ENCODE measurements around the gene DCUN1D3.
A peak's percentile ranks its signal among the peaks of the same experiment; 100 is the strongest.

Gene DCUN1D3

GRCh38 chr16:20918486-20919239 is 18.5 kb upstream of the DCUN1D3 start:
- DNase-seq: no peak

- no peak for DNase-seq
Observed at GRCh38 chr16:20916942-20917341, 16.8 kb upstream of the DCUN1D3 start.

GRCh38 chr16:20916289-20916688 is 16.1 kb upstream of the DCUN1D3 start:
- no peak for DNase-seq

- no peak for DNase-seq
Observed at GRCh38 chr16:20911361-20911760, 11.2 kb upstream of the DCUN1D3 start.

- no peak for DNase-seq
Observed at GRCh38 chr16:20910781-20911321, 10.7 kb upstream of the DCUN1D3 start.

GRCh38 chr16:20906341-20907255 is 6.4 kb upstream of the DCUN1D3 start:
- DNase-seq: no peak

- DNase-seq: no peak
Observed at GRCh38 chr16:20905576-20905975, 5.4 kb upstream of the DCUN1D3 start.

- peak; percentile 65 for DNase-seq
Observed at GRCh38 chr16:20904507-20905081, 4.4 kb upstream of the DCUN1D3 start.

- no peak for DNase-seq
Observed at GRCh38 chr16:20903899-20904506, 3.8 kb upstream of the DCUN1D3 start.

GRCh38 chr16:20903116-20903898 is 3.1 kb upstream of the DCUN1D3 start:
- no peak for DNase-seq

- DNase-seq: no peak
Observed at GRCh38 chr16:20902426-20902825, 2.3 kb upstream of the DCUN1D3 start.

- DNase-seq: peak; percentile 45
Observed at GRCh38 chr16:20901436-20902112, 1.4 kb upstream of the DCUN1D3 start.

GRCh38 chr16:20901068-20901435 is 894 bp upstream of the DCUN1D3 start:
- no peak for DNase-seq

- DNase-seq: no peak
Observed at GRCh38 chr16:20899477-20900298, 470 bp downstream of the DCUN1D3 start.

- no peak for DNase-seq
Observed at GRCh38 chr16:20899071-20899470, 1.1 kb downstream of the DCUN1D3 start.

GRCh38 chr16:20897922-20898321 is 2.2 kb downstream of the DCUN1D3 start:
- DNase-seq: no peak

- no peak for DNase-seq
Observed at GRCh38 chr16:20897253-20897897, 2.8 kb downstream of the DCUN1D3 start.

- no peak for DNase-seq
Observed at GRCh38 chr16:20894388-20894787, 5.8 kb downstream of the DCUN1D3 start.

GRCh38 chr16:20889625-20890275 is 10.4 kb downstream of the DCUN1D3 start:
- DNase-seq: no peak

GRCh38 chr16:20887207-20887606 is 13.0 kb downstream of the DCUN1D3 start:
- no peak for DNase-seq
